Endothelial cell of umbilical vein (primary cell): ENCODE data around the gene GPANK1. TPM values are rescaled to one million over a fixed set of nuclear protein-coding genes. Genes with fewer than 3 reads are reported as not detected.
A peak's percentile ranks its signal among the peaks of the same experiment; 100 is the strongest.

Experiments used
- BruUV-seq: library from RNA; stranded (reverse); fragments of 400-500 nt; replicated peaks from 2 replicates; lab custom pipeline; 2021; lab: Mats Ljungman, UMichigan
- CTCF ChIA-PET: fragments of 300-600, 350-600 bp; sonication (Branson Sonifier 250); formaldehyde crosslinking; loops from one replicate; lab custom pipeline; 2021; ENCODE audit warnings: antibody characterized with exemption, inconsistent platforms; lab: Charles Lee
- POLR2A ChIA-PET: fragments of 300-600, 350-600 bp; sonication (Branson Sonifier 250); formaldehyde crosslinking; loops from one replicate; lab custom pipeline; 2021; ENCODE audit warnings: antibody characterized with exemption, inconsistent platforms; lab: Charles Lee
- DNase-seq: peaks from one replicate; pipeline ENCODE4 v3.0.0-alpha.2; 2011; ENCODE audit warnings: low read depth, low spot score
- FAIRE-seq: peaks from 2 replicates; lab custom pipeline; 2011; peaks lifted over from hg19 to GRCh38; lab: Jason Lieb, UNC
- H2AFZ ChIP-seq: 2 replicates; pipeline ENCODE4 v1.6.0; 2012; ENCODE audit warnings: low read depth, low read length, control low read depth, inconsistent platforms
- H3K27ac ChIP-seq: 2 replicates; pipeline ENCODE4 v1.5.1; 2011; ENCODE audit warnings: low read depth, mild to moderate bottlenecking, control low read depth, low read length, moderate library complexity; ENCODE audit not compliant: insufficient read depth
- H3K27me3 ChIP-seq, 2 experiments: 2 replicates each; pipeline versions ENCODE4 v1.6.0 to v1.6.1; 2011; ENCODE audit warnings: low read length in 2 of 2, mixed read lengths in 1 of 2; ENCODE audit not compliant: control insufficient read depth in 2 of 2, insufficient read depth in 2 of 2
- H3K36me3 ChIP-seq, 2 experiments: 2 replicates in 1 of 2; 3 replicates in 1 of 2; pipeline ENCODE4 v1.5.1; 2011; ENCODE audit warnings: low read length in 2 of 2, mild to moderate bottlenecking in 1 of 2, moderate library complexity in 1 of 2; ENCODE audit not compliant: control insufficient read depth in 2 of 2, insufficient read depth in 2 of 2; ENCODE audit errors: extremely low read depth in 1 of 2
- H3K4me1 ChIP-seq: 3 replicates; pipeline ENCODE4 v1.5.1; 2011; ENCODE audit warnings: mild to moderate bottlenecking, low read length; ENCODE audit not compliant: control insufficient read depth, insufficient read depth; ENCODE audit errors: extremely low read depth
- H3K4me2 ChIP-seq: 2 replicates; pipeline ENCODE4 v1.6.1; 2011; ENCODE audit warnings: low read length, control low read depth, mixed read lengths; ENCODE audit not compliant: insufficient read depth
- H3K4me3 ChIP-seq, 3 experiments: fragments of 200-600 bp in 1 of 3; sonication (generic), shearing (Covaris generic) in 1 of 3; replicated peaks in 1 of 3; 2 replicates each; pipeline ENCODE4 v1.5.1; 2011 to 2016; ENCODE audit warnings: control low read depth in 3 of 3, low read length in 3 of 3, mild to moderate bottlenecking in 2 of 3, inconsistent platforms in 1 of 3, low read depth in 1 of 3, moderate library complexity in 1 of 3; ENCODE audit not compliant: insufficient read depth in 1 of 3
- H3K79me2 ChIP-seq: 2 replicates; pipeline ENCODE4 v1.6.0; 2012; ENCODE audit warnings: low read length, inconsistent platforms; ENCODE audit not compliant: control insufficient read depth, insufficient read depth
- H3K9ac ChIP-seq: replicated peaks from 2 replicates; pipeline ENCODE3; 2011; ENCODE audit warnings: low read length, control low read depth; ENCODE audit not compliant: insufficient read depth; ENCODE audit errors: extremely low read depth
- H3K9me1 ChIP-seq: replicated peaks from 3 replicates; pipeline ENCODE4 v1.6.0; 2011; ENCODE audit warnings: mild to moderate bottlenecking, low read length; ENCODE audit not compliant: control insufficient read depth, insufficient read depth; ENCODE audit errors: extremely low read depth
- H3K9me3 ChIP-seq: replicated peaks from 2 replicates; pipeline ENCODE4 v1.5.1; 2012; ENCODE audit warnings: low read length, inconsistent platforms; ENCODE audit not compliant: control insufficient read depth, insufficient read depth
- H4K20me1 ChIP-seq: replicated peaks from 2 replicates; pipeline ENCODE3; 2011; ENCODE audit warnings: mild to moderate bottlenecking, low read length; ENCODE audit not compliant: control insufficient read depth, insufficient read depth; ENCODE audit errors: extremely low read depth
- FOS ChIP-seq: IDR thresholded peaks from 2 replicates; pipeline ENCODE4 v1.6.1; 2011; ENCODE audit warnings: mild to moderate bottlenecking, low read length, moderate library complexity, borderline replicate concordance; ENCODE audit not compliant: insufficient read depth
- MYC ChIP-seq: IDR thresholded peaks from one replicate; pipeline ENCODE4 v1.6.1; 2011; ENCODE audit warnings: mild to moderate bottlenecking, low read depth, low read length
- dilution Hi-C: fragments of 300-500 bp; cut with MboI; formaldehyde crosslinking; loops from one replicate; pipeline ENCODE4 v1.15.0; 2019; ENCODE audit warnings: low sequenced_read_pairs; ENCODE audit not compliant: extremely low pct_ligation_motif_present
- intact Hi-C: fragments of 100-400 bp; cut with micrococcal nuclease; formaldehyde crosslinking; loops from one replicate; pipeline ENCODE4 v1.10.0; 2022
- polyA plus RNA-seq, 4 experiments: library from polyadenylated mRNA; depleted of rRNA in 3 of 4; stranded (reverse) in 3 of 4; unstranded in 1 of 4; fragments of >200 nt; gene quantifications; 2 replicates each; pipeline versions ENCODE4 v1.2.1 to v1.2.3, GENCODE V29; 2011 to 2012; ENCODE audit warnings: missing spikeins in 1 of 4
- total RNA-seq: library from RNA; stranded (reverse); gene quantifications from 2 replicates; pipeline ENCODE4 v1.2.3, GENCODE V29; 2021
- TF ChIP-seq, protein P1 (sequence below), 2 donors: IDR thresholded peaks; 1 replicate in 1 of 2; 2 replicates in 1 of 2; pipeline ENCODE4 v1.5.1; 2011; ENCODE audit warnings: low read length in 2 of 2, mild to moderate bottlenecking in 2 of 2, moderate library complexity in 2 of 2, control low read depth in 1 of 2, inconsistent platforms in 1 of 2, low read depth in 1 of 2; ENCODE audit not compliant: insufficient read depth in 1 of 2; ENCODE audit errors: extremely low read depth in 1 of 2

Gene GPANK1
- total and polyA plus RNA-seq, 2 donors (not counting 3 experiments of a cell fraction or from before 2014, with no cell fraction given) = 12.6 to 17.5 TPM

DNA sequence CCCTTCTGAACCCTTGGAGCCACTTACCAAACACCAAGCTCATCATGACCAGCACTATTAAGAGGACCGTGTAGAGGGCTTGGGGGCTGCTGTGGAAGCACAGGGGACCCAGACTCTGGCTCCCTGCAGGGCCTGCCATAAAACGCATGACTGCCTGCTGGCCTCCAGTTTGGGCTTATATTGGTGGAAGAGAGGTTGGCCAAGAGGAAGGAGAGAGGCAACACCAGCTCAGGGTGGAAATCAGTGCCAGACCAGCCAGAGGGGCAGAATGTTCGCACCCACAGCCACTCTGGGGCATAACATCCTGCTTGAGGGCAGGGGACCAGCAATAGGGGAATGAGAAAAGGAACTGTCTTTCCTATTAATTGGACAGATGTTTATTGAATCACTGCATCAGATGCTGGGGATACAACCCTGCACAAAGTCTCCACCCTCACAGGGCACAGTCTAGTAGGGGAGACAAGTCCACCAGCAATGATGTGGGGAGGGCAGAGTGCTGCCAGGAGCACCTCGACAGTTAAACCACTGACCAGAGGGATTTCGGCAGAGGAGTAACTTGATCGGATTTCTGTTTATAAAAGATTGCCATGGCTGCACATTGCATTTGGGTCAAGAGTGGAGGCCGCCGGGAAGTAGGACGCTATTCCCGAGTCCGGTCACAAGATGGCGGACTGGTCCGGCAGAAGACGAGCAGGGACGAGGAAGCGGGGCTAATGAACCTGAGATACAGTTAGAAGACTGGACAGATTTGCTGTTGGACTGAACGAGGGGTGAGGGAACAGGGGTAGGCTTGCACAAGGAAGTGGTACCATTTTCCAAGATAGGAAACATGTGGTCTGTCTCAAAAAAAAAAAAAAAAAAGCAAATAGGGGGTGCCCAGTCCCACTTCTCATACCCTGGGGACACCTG lies 15.7 kb upstream of the GPANK1 start, which contains the start of gene LY6G5C:
Gene LY6G5C (minus strand): TSS at position 842 of the 909 bp plus-strand sequence. CDS start 694 bp downstream, at position 148.
- H3K9me3 ChIP-seq = no peaks in the 10 kb centered on the region
- H3K4me3 ChIP-seq = peak within 1 kb of the TSS; percentile 18 to 59 (median 47)
- no peaks in the 10 kb centered on the region for H3K36me3 ChIP-seq
- no peaks in the 10 kb centered on the region for H3K27me3 ChIP-seq
- TF ChIP-seq, protein P1, sequence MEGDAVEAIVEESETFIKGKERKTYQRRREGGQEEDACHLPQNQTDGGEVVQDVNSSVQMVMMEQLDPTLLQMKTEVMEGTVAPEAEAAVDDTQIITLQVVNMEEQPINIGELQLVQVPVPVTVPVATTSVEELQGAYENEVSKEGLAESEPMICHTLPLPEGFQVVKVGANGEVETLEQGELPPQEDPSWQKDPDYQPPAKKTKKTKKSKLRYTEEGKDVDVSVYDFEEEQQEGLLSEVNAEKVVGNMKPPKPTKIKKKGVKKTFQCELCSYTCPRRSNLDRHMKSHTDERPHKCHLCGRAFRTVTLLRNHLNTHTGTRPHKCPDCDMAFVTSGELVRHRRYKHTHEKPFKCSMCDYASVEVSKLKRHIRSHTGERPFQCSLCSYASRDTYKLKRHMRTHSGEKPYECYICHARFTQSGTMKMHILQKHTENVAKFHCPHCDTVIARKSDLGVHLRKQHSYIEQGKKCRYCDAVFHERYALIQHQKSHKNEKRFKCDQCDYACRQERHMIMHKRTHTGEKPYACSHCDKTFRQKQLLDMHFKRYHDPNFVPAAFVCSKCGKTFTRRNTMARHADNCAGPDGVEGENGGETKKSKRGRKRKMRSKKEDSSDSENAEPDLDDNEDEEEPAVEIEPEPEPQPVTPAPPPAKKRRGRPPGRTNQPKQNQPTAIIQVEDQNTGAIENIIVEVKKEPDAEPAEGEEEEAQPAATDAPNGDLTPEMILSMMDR (IDR thresholded peaks at IDR 0.05; ENCODE audit: extremely low read depth in 1 of 2, insufficient read depth in 1 of 2, low read depth in 1 of 2, low read length in 2 of 2) = peak; percentile 60 to 66
- TF ChIP-seq FOS (no peak), MYC (no peak)
- ChIA-PET POLR2A (interaction anchor here (0.6 to 0.8 kb wide), 2 partner anchors 57 to 149 kb away, joined by 3 to 7 read pairs; no protein-coding TSS in a partner anchor), CTCF (interaction anchor here (0.6 to 3.5 kb wide), 19 partner anchors 9 to 272 kb away, joined by 3 to 44 read pairs (median 4); partner anchors contain the start of genes ABHD16A, DDAH2, HSPA1B and MSH5)
- dilution Hi-C loops = no loop called here
- FAIRE-seq = peak; percentile 84
- peaks cover 8% of the 10 kb centered on the region for H3K4me1 ChIP-seq
- peak; percentile 81 for DNase-seq
- H3K79me2 ChIP-seq = no peaks in the 10 kb centered on the region
- peak within 1 kb of the TSS; percentile 30 for H3K9ac ChIP-seq
- peak within 1 kb of the TSS; percentile 94 for H2AFZ ChIP-seq
- no peaks in the 10 kb centered on the region for H3K9me1 ChIP-seq
- peak within 1 kb of the TSS; percentile 18 for H3K27ac ChIP-seq
- BruUV-seq = no TSS peak
- intact Hi-C loops = loop anchor here (1.0 to 2.0 kb wide), 10 partner anchors 14 to 272 kb away; partner anchors contain the start of genes ABHD16A, CSNK2B, DDAH2 and NFKBIL1
- no peaks in the 10 kb centered on the region for H4K20me1 ChIP-seq
- H3K4me2 ChIP-seq = peak within 1 kb of the TSS; percentile 65
